ENCODE measurements around the gene SBF2.

Gene SBF2

GRCh38 chr11:9772218-9772617, 521.8 kb downstream of the SBF2 start:
- DNase-seq (ENCODE audit: low read depth), result no peak

DNA sequence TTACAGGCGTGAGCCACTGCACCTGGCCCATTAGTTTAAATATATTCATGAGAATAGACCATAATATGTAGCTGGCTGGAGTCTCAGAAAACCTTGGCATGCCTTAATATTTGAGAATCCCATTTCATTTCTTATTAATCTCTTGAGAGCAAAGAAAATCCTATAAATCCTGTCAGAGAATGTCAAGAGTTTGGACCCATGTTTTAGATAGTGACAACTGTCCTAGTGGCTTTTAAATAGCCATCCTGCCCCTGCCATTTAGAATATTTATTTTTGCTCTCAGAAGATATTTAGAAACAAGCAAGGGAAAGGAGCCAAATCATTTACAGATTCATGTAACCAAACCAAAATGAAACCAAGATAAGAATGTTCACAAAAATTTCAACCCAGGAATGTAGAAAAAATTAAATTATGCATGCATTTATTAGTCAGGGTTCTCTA, 522.9 kb downstream of the SBF2 start:
- no peak for DNase-seq (ENCODE audit: low read depth)

DNA sequence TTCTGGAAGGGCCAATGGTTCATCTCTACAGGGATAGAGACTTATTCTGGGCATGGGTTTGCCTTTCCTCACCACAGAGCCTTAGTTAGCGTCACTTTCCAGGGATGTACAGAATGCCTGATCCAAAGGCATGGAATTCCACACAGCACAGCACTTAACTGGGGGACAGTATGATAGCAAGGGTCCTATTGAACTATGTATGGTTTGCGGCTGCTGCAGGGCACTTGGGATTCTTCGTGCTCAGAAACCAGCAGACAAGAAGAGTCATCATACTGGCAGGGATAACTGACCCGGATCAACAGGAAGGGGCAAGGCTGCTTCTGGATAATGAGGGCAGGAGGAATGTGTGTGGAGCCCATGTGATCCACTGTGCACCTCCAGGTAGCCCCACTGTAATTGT, 524.4 kb downstream of the SBF2 start:
- DNase-seq (ENCODE audit: low read depth), result no peak

GRCh38 chr11:9765320-9766101, 528.5 kb downstream of the SBF2 start:
- DNase-seq (ENCODE audit: low read depth), result no peak

DNA sequence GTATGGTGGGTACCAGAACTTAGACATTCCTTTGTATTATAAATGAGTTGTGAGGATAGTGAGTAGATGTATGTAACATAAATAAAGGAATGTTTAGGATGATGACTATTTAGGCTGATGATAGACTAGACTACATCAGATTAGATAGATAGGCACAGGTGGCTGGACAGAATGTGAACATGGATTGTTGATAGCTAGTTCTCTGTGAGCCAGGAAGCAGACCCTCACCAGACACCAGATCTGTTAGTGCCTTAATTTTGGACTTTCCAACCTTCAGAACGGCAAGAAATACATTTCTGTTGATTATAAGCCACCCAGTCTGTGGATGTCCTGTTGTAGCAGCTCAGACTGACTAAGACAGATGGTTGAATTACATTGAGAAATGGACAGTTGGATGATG, 530.7 kb downstream of the SBF2 start:
- DNase-seq (ENCODE audit: low read depth), result no peak

DNA sequence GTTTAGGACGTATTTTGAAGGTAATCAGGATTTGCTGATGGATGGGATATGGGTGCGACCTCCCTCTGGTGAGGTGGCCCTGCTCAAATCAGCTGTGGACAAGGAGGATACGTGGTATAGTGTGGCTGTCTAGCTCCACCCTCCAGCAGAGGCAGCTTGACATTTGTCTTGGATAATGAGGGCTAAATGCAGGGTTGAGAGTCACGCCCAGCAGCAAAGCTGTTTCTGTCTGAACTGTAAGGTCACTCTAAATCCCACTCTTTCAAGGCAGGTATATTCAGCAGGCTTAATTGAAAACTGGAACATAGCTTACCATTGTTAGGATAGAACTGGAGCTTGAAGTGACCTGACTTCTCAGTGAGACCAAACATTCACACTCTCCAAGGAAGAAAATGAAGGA, 531.5 kb downstream of the SBF2 start:
- no peak for DNase-seq (ENCODE audit: low read depth)

GRCh38 chr11:9761441-9761945, 532.5 kb downstream of the SBF2 start:
- no peak for DNase-seq (ENCODE audit: low read depth)

DNA sequence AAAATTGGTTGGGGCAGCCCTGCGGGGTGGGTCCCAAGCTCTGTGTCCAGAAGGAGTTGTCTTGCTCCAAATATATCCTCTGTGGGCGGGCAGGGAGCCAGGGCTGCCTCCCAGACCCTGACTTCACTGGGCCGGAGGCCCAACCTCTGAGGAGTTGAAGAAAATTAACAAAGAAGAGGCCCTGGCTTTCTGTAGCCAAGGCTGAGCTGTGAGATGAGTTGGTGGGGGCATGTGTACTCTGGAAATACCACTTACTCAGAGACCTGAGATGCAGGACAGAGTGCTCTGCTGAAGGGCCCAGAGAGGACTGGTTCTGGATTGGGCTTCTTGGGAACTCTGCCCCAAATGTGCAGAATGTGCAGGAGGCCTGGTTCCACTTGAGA, 533.8 kb downstream of the SBF2 start:
- DNase-seq (ENCODE audit: low read depth), result no peak

GRCh38 chr11:9759519-9760192, 534.4 kb downstream of the SBF2 start:
- DNase-seq (ENCODE audit: low read depth), result peak; percentile 79

- no peak for DNase-seq (ENCODE audit: low read depth)
Measured at GRCh38 chr11:9758637-9759518, 535.1 kb downstream of the SBF2 start.

- peak; percentile 87 for DNase-seq (ENCODE audit: low read depth)
Measured at GRCh38 chr11:9757809-9758636, 536.0 kb downstream of the SBF2 start.

GRCh38 chr11:9756878-9757277, 537.1 kb downstream of the SBF2 start:
- DNase-seq (ENCODE audit: low read depth), result no peak

- no peak for DNase-seq (ENCODE audit: low read depth)
Measured at GRCh38 chr11:9756461-9756860, 537.6 kb downstream of the SBF2 start.

DNA sequence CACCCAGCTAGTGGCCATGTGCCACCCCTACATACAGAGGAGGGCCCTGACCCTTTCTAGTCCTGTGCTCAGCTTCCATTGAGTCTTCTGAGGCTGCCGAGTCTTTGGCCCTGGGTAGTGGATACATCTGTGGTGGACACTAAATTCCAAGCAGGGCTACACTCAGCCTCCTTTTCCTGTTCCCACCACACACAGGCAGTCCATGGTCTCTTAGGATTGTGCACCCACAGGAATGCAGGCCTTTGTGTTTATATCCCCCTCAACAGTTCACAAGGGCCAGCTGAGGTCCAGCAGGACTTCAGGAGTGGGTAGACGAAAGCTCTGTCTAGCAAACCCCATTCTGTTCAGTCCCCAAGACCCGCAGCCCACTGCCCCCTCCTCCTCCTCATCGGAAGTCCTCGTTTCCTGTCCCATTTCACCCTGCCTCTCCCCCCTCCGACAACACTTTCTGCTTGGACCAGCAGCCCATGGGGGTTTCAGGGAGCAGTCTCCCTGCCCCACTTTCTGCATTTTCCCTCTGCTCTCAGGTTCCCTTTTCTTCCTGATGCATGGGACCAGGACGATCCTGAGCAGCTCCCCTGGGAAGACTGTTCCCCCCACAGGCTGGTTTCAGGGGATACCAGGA, 538.3 kb downstream of the SBF2 start:
- DNase-seq (ENCODE audit: low read depth), result no peak

DNA sequence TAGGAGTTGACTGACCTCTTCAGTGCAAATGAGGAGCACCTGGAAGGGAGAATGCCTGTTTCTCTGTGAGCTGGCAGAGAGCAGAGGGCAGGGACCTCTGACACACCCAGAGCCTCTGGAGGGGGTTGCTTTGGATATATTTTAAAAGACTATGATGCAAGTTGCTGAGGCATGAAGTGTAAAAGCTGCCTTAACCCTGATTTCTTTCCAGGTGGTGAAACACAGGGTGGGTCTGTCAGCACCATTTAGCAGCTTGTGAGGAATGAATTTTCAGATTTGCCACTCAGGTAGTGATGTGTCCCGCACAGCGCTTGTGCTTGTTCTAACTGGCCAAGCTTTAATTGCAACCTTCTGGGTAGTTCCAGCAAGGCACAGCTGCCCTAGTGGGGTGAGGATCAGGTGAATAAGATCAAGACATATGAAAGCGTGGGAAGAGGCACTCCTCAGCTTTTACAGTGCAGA, 540.0 kb downstream of the SBF2 start:
- no peak for DNase-seq (ENCODE audit: low read depth)

GRCh38 chr11:9753021-9753420, 541.0 kb downstream of the SBF2 start:
- no peak for DNase-seq (ENCODE audit: low read depth)

GRCh38 chr11:9752091-9752490, 541.9 kb downstream of the SBF2 start:
- DNase-seq (ENCODE audit: low read depth), result no peak

DNA sequence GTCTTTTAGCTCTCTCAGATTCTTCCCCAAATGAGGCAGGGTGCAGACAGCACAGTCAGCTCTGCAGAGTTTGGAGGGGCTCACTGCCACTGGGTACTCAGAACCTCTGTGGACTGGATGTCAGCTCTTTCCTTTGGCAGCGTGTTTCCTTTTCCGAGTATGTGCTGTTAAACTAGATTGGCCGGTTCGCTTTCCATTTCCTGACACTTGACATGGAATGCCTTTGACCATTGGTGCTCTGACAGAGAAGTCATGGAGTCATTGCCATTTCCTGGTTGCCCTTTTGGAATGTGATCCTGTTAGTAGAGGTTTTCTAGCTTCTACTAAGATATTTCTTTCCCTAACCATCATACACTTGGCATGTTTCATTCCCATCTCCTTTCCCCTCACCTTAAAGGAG, 543.5 kb downstream of the SBF2 start:
- no peak for DNase-seq (ENCODE audit: low read depth)

- peak; percentile 24 for DNase-seq (ENCODE audit: low read depth)
Measured at GRCh38 chr11:9748361-9748970, 545.6 kb downstream of the SBF2 start.

- no peak for DNase-seq (ENCODE audit: low read depth)
Measured at GRCh38 chr11:9747828-9748227, 546.2 kb downstream of the SBF2 start.

DNA sequence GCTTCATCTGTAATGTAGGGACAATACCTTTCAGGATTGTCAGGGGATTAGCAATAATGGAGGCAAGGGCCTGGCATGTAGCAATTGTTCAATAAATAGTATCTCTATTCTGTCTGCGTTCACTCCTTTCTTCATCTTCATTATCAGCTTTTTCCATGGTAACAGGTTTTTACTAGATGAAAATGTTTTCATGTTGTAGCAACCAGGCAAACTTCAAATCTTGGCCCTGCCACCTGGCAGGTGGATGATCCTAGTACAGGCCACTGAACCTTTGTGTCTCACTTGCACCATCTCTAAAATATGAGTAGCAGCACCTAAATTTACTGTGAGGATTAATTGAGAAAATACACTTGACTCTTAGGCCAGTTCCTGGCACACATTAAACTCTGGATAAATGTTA, 546.8 kb downstream of the SBF2 start:
- no peak for DNase-seq (ENCODE audit: low read depth)

Measured in stimulated activated CD8-positive, alpha-beta memory T cell treated with anti-CD3 and anti-CD28 coated beads, Interleukin-12 subunit alpha, Interleukin-12 subunit beta, amount 100 ng/mL, for 1 hour (primary cell).